Epidermal melanocyte (primary cell): ENCODE results near the gene GNLY.
A peak's percentile ranks its signal among the peaks of the same experiment; 100 is the strongest.
"Not testable (repeated sequence)": the region's sequence is repeated elsewhere in the genome, so short reads cannot be mapped to it uniquely, and the experiment has no call there.

Experiments
- DNase-seq: peaks from one replicate; pipeline ENCODE4 v3.0.0; 2011; ENCODE audit warnings: low spot score; ENCODE audit not compliant: insufficient read length

Gene GNLY

GRCh38 chr2:85663594-85664565 lies 30.3 kb upstream of the GNLY start:
- DNase-seq, result no peak

DNA sequence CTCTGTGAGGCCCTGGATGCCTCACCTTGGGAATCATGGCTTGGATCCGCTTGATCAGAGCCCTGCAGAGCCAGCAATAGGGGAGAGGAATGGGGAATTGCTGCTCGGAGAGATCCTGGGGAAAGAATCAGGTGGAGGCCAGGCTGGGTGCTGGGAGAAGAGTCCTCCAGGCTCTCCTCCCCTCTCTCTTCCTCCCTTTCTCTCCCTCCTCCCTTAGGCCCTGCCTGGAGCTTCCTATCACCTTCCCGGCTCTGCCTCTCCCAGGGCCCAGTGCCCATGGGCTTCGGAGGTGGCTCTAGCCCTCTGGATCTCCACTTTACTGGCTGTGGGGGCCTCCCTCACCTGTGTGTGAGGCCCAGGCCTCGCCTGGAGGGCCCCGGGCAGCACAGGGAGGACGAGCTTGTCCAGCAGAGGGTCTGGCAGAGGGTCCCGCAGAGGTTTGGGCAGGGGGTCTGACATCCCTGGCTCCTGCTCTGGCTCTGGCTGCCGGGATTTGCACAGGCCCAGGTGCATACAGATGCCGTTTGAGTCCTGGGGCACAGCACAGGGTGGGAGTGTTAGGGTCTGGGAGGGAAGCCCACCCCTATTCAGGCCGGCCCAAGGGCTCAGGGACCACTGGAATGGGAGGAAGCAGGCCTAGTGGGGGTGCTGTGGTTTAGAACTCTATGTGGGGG lies 28.8 kb upstream of the GNLY start:
- DNase-seq, result no peak

DNA sequence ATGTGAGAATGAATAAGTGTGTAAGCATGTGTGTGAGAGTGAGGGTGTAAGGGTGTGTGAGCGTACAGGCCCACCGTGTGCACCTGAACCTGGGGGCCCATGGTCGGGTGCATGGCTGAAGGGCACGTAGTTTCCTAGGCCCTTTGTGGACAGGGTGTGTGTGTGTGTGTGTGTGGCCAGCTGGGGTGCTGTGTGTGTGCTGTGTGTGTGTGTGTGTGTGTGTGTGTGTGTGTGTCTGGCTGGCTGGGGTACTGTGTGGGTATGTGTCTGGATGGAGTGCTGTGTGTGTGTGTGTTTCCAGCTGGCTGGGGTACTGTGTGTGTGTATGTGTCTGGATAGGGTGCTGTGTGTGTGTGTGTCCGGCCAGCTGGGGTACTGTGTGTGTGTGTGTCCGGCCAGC lies 28.1 kb upstream of the GNLY start:
- no peak for DNase-seq

DNA sequence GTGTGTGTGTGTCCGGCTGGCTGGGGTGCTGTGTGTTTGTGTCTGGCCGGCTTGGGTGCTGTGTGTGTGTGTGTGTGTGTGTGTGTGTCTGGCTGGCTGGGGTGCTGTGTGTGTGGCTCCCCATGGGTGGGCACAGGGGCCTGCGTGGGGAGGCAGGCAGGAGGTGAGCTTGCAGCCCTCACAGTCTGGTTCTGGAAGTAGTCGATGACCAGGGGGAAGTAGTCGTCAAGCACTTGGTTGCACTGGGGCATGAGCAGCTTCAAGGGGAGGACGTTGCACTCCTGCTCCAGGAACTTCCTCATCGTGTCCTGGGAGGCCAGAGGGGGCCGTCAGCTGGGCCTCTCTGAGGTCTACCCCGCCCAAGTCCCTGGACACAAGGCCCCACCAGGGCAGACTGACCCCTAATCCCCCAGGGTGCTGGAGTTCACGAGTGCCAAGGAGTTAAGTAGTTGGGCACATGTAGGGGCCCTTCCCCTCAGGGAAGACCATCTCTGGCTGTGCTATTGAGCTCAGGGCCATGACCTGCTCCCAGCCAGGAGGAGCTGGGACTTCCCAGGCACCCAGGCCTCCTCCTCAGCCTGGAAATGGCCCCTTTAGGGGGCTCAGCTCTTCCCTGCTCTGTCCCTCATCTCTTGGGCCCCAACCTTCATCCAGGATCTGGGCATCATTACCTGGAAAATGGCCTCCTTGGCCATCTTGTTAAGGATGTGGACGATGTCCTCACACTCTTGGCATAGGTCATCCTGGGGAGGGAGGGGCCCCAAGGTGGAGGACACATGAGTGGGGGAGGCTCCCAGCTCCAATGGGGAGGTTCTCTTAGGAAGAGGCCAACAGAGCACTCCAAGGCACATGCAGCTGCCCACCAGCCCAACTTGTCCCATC lies 27.5 kb upstream of the GNLY start:
- DNase-seq, result no peak

DNA sequence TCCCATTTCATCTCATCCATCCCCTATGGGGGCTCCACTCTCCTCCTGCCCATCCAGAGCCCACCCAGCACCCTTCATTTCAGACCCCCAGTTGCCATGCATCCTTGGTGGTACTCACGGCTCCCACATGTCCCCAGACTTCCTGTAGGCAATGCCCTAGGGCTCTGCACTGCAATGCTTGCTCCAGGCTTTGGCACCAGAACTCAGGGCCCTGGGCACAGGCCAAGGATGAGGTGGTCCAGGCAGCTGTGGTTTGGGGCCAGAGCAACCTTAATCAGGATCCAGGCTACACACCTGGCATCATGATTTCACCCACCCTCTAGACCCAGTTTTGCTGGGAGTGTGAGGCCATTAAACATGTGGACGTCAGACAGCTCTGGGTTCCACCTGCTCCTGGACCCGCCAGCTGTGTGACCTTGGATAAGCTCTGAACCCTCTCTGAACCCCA lies 26.6 kb upstream of the GNLY start:
- no peak for DNase-seq

GRCh38 chr2:85668009-85668856 lies 25.9 kb upstream of the GNLY start, which contains the start of gene SFTPB:
Gene SFTPB, minus strand, starts transcription at chr2:85668199. Its CDS starts 16 bp downstream, at chr2:85668183.
- no peak for DNase-seq

GRCh38 chr2:85668857-85669142 lies 25.4 kb upstream of the GNLY start:
- DNase-seq, result no peak

GRCh38 chr2:85669549-85669948 lies 24.6 kb upstream of the GNLY start:
- DNase-seq, result no peak

GRCh38 chr2:85670416-85670815 lies 23.7 kb upstream of the GNLY start:
- DNase-seq, result not testable (repeated sequence)

DNA sequence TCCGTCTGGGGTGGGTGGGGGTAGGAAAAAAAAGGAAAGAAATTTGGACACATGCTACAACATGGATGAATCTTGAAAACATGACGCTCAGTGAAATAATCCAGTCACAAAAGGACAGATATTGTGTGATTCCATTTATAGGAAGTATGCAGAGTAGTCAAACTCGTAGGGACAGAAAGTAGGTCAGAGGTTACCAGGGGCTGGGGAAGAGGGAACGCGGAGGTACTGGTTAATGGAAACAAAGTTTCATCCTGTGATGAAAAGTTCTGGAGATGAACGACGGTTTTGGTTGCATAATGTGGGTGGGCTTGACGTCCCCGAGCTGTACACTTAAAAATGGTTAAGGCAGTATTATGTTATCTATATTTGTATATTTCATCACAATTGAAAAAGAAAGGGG lies 21.7 kb upstream of the GNLY start:
- DNase-seq, result no peak

- no peak for DNase-seq
Measured at GRCh38 chr2:85673716-85674375, 20.3 kb upstream of the GNLY start.

- no peak for DNase-seq
Measured at GRCh38 chr2:85674417-85674816, 19.7 kb upstream of the GNLY start.

- DNase-seq, result no peak
Measured at GRCh38 chr2:85675427-85675826, 18.7 kb upstream of the GNLY start.

DNA sequence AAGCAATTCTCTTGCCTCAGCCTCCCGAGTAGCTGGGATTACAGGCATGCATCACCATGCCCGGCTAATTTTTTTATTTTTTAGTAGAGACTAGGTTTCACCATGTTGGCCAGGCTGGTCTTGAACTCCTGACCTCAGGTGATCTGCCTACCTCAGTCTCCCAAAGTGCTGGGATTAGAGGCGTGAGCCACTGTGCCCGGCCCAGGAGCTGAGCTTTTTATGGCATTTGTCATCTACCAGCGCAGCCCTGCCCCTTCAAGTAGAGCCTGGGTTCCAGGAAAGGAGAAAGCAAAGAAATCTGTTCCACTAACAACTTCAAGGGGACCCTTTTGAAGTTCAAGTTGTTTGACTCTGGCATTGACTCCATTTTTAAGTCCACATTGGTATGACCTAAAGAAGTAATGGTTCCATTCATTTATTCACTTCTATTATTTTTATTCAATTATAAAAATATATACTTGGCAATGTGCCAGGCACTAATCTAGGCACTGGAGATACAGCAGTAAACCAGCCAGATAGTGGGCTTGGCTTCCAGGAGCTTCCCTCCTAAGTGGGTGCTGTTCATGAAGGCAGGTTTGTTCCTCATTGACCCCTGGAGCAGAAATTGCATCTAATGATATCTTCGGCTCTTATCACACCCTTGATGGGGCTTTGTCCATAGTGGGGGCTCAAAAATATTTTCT lies 18.2 kb upstream of the GNLY start:
- DNase-seq, result no peak

- no peak for DNase-seq
Measured at GRCh38 chr2:85678377-85678776, 15.8 kb upstream of the GNLY start.

DNA sequence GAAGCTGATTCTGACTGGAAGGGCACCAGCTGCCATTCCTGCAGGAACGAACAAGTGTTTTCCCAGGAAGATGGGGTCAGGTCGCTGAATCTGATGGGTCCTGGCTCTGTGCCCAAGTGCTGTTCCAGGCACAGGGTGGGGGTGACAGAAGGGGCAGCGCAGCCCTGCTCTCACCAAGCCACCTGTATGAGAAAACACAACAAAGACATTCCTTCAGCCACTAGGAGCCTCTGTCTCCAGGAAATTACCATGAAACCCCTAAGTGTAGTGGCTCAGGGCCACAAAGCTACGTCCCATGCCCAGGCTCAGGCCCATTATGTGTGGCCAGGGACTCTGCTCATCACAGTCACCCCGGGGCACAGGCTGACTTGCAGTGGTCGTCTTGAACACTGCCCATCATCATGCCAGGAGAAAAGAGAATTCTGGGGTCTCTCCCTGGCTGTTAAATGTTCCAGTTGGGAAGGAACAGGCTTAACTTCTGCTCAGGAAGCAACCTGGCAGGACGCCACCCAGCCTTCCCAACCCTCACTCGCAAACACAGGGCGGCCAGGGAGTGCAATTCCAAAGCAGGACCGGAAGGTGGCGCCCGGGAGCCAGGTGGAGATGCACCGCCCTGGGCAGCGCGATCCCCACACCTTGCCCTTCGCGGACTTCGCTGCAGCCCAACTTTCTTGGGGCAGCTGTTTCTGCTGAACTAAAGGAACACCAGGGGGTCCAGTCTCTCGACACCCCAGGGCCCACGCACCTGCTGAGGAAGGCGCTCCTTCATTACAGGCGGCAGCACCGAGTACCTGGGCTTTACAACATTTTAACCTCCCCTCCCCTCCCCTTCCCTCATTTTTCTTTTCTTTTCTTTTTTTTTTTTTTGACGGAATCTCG lies 15.1 kb upstream of the GNLY start:
- peak; percentile 58 for DNase-seq

DNA sequence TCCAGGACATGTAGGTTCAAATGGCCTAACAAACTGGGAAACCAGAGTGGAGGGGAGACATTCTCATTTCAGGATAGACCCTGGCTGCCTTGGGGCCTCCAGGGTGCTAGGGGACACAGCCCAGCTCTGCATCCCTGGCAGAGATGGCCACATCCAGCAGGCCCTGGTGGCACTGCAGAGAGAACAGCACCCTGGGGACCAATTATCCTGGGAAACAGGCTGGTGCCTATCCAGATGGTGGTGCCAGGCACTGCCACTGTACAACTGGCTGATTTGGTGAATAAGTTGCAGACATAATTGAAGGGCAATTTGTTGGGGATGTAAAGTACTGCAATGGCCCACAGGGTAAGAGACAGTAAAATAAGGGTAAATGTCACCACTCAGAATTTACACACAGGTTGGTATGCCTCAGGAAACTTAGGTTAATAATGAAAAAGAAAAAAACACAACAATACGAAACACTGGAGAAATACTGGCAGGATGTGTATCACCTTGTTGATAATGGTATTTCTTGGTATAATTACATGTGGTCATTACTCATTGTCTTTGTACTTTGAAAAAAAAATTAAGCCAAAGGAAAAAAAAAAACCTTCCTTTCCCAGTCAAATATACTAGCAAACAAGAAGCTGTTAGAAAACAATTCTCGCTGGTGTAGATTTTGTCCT lies 13.3 kb upstream of the GNLY start:
- no peak for DNase-seq

- no peak for DNase-seq
Measured at GRCh38 chr2:85681372-85681763, 12.8 kb upstream of the GNLY start.
